GM19395 (cell line): Measurements from ENCODE around the gene LMF2.
"Not testable (repeated sequence)": the region's sequence is repeated elsewhere in the genome, so short reads cannot be mapped to it uniquely, and the experiment has no call there.

Experiments
- ATAC-seq: cut with Tn5 transposase; IDR thresholded peaks from one replicate; pipeline ENCODE4 v1.9.1; 2021; ENCODE audit warnings: mild to moderate bottlenecking, moderate library complexity; ENCODE audit not compliant: unreplicated experiment

LMF2 gene

GRCh38 chr22:50523806-50524675 lies 16.5 kb upstream of the LMF2 start:
- no peak for ATAC-seq

DNA sequence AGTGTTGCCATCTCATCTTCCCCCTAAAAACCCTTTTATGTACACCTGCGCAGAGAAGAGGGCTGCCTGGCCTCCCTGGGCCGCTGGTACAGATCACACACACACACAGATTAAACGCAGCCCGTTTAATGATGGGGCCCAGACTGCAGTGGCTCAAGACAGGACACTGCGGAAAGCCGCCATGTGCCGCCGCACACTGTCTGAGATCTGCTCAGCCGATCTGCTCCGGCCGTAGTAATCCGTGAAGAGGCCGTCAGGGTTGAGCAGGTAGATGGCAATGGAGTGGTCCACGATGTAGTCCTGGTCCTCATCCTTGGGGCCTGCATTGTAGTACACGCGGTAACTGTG lies 15.9 kb upstream of the LMF2 start:
- ATAC-seq: no peak

DNA sequence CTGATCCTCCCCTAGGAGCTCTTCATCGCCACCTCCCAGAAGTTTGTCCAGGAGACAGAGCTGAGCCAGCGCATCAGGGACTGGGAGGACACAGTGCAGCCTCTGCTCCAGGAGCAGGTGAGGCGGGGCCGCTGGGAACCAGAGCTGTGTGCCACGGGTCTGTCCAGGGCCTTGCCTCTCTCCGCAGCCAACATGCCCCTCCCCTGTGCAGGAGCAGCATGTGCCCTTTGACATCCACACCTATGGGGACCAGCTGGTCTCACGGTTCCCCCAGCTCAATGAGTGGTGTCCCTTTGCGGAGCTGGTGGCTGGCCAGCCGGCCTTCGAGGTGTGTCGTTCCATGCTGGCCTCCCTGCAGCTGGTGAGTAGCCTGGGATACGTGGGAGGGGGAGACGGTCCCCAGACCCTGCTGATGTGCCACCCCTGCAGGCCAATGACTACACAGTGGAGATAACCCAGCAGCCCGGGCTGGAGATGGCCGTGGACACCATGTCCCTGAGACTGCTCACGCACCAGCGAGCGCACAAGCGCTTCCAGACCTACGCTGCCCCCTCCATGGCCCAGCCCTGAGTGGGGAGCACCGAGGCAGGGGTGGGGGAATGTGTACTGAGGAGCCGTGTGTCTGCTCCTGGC lies 15.4 kb upstream of the LMF2 start:
- no peak for ATAC-seq

DNA sequence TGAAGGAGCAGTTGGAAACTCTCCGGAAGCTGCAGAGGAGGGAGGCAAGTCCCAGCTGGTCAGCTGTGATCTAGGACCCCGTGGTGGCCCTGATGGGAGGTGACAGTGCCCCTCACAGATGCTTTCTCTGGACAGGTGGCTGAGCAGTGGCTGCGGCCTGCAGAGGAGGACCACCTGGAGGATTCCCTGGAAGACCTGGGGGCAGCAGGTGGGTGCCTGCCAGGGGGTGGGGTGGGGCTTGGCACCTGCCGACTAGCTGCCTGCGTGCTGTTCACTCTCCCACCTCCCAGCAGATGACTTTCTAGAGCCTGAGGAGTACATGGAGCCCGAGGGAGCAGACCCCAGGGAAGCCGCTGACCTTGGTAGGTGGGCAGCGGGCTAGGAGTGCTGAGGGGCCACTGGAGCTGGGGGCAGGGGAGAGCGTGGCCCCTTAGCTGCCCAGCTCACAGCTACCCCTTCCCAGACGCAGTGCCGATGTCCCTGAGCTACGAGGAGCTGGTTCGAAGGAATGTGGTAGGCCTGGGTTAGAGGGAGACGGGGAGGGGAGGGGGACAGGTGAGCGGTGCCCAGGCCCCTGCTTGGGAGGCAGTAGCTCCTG lies 14.8 kb upstream of the LMF2 start:
- ATAC-seq: no peak

DNA sequence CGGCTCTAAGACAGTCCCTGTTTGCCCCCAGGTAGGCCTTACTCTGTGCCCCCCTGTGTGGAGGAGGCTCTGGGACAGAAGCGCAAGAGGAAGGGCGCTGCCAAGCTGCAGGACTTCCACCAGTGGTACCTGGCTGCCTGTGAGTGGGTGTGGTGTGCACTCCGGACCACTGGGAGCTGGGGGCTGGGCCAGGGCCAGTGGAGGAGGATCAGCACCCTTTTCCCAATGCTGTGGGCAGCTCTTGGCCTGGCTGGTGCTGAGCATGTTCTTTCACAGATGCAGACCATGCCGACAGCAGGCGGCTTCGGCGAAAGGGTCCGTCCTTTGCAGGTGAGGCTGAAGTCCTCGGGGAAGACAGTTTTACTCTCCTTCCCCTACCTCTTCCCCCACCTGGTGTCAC lies 14.2 kb upstream of the LMF2 start:
- ATAC-seq: no peak

DNA sequence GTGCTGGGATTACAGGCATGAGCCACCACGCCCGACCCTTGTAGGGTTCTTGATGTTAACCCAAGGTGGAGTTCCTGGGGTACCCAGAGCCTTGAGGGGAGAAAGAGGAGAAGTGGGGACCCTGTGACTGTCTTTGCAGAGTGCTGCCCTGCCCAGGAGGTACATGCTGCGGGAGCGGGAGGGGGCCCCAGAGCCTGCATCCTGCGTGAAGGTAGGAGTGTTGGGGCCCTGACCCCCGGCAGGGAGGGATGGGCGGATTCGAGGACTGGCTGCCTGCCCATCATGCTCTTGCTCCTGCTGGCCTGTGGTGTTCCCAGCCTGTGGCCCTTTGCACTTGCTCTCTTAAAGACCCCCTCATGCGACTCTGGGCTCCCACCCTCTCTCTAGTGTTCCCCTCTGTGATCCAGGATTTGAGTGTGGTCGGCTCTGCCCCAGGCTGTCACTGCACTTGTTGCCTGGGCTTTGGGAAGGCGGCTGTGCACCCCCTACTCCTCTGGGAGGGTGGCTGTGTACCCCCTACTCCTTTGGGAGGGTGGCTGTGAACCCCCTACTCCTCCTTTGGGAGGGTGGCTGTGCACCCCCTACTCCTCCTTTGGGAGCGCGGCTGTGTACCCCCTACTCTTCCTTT lies 13.4 kb upstream of the LMF2 start:
- no peak for ATAC-seq

- not testable (repeated sequence) for ATAC-seq
Observed at GRCh38 chr22:50520184-50520583, 12.7 kb upstream of the LMF2 start.

- no peak for ATAC-seq
Observed at GRCh38 chr22:50519151-50519550, 11.6 kb upstream of the LMF2 start.

GRCh38 chr22:50518606-50519005 lies 11.1 kb upstream of the LMF2 start:
- no peak for ATAC-seq

- ATAC-seq: no peak
Observed at GRCh38 chr22:50517495-50518260, 10.2 kb upstream of the LMF2 start.

GRCh38 chr22:50516891-50517290 lies 9.4 kb upstream of the LMF2 start:
- ATAC-seq: no peak

DNA sequence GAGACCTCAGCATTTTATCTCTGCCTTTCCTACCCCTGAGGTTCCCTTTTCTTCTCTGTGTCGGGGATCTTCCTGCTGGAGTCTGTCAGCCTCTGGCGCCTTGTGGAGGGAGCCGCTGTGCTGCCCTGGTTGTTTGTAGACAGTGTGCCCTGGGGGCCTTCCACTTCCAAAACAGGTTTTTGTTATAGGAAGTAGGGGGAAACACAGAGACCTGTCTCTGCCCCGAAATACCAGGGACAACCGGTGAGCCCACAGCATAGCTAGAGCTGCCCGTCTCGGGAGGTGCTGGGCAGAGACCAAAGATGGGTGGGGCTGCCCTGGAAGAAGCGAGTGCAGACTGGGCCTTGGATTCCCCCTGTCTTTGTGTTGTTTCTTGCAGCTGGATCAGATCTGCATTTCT lies 8.6 kb upstream of the LMF2 start:
- ATAC-seq: no peak

- no peak for ATAC-seq
Observed at GRCh38 chr22:50513175-50513574, 5.7 kb upstream of the LMF2 start.

GRCh38 chr22:50508897-50509296 lies 1.4 kb upstream of the LMF2 start:
- no peak for ATAC-seq

DNA sequence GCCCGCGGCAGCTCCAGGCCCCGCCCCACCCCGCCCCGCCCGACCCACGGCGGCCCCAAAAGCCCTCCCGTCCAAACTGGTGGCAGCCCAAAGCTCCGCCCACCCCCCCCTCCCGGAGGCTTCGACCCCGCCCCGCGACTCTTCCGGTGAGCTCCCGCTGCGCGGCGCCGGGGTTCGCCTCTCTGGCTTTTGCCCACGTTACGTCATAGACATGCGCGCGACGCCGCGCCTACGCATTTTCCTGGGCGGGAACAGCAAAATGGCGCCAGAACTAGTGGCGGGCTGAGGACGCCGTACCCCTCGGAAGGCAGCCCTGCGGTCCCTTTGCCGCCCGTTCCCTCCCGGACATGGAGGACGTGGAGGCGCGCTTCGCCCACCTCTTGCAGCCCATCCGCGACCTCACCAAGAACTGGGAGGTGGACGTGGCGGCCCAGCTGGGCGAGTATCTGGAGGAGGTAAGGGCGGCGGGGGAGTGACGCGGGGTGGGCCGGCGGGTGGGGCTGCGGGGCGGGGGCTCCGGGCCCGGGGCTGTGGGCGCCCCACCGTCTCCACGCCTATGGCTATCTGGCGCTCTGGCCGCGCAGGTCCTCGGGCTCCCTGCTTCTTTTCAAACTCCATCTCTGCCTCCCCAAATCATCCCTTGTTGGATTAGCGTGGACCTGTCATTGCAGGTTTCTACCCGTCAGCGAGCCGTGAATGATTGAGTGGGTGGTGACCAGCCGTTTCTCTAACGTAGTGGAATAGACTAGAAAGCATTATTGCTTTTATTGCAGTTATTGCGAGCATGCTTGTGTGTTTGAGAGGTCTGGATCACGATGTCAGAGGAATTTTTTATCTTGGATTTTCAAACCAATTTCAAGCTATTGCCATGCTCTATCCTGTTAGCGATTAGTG lies 736 bp upstream of the LMF2 start, which contains the start of gene NCAPH2:
NCAPH2 (plus strand) TSS at position 234 of the 894 bp plus-strand sequence; CDS start at position 348, 114 bp downstream.
- ATAC-seq: peak; percentile 62

DNA sequence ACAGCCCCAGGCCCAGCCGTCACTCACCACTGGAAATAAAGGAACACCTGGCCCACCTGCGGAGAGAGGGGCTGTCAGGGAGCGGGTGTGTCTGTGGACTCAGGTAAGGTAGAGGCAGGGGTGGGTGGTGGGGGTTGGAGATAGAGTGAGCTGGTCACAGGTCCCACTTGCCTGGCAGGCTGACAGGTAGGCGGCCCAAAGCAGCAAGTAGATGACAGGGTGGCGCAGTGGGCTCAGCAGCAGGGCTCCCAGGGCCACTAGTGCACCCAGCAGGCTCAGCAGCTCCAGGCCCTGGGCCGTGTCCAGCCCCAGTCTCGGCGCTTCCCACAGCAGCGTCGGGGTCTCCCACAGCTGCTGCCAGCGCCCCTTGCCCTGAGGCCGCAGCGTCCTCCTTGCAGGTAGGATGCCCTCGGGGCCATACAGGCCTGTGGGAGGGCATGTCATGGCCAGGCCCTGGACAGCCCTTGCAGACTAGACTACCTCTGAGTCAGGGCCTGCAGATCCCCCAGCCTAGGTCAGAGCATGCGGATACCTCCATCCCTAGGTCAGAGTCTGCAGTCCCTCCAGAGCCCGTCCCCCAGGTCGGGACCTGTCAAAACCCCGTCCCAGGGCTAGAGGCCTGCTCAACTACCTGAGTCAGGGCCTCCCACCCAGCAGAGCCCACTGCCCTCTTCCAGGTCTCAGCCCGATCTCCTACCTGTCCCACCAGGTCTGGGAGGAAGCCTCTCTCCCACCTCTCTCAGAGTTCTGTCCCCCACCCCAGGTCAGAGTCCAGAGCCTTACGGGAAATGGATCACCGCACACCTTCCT lies 686 bp downstream of the LMF2 start:
- ATAC-seq: no peak

DNA sequence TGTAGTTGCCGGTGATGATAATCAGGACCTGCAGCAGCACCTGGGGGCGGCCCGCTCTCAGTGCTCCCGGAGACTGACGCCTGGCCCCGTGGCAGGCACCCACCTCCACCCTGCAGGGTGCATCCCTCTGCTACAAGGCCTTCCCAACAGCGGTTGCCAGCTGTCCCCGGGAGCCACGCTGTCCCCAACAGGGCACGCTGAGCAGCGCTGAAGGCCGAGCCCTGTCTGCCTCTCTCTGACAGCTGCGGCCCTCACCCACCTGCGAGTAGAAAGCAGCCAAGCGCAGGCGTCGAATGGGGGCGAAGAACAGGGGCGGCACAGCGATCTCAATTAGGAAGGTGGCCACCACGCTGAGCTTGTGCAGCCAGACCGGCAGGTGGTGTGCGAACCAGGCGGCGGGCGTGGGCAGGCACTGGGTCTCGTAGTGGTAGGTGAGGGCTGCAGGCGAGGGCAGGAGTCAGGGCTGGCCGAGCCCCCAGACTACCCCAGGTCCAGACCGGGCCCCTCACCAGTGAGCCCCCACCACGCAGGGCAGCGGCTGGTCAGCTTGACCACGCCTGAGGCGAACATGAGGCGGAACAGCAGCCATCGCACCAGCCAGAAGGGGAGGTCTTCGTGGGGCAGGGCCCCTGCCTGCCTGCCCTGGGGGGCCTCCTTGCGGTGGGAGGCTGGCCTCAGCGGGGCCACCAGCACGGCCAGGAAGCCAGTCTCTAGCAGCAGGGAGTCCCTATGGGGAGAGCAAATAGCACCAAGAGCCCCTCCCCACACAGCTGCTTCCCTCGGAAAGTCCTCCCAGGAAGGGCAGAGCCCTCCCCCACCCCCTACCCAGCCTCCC lies 1.5 kb downstream of the LMF2 start:
- ATAC-seq: no peak

DNA sequence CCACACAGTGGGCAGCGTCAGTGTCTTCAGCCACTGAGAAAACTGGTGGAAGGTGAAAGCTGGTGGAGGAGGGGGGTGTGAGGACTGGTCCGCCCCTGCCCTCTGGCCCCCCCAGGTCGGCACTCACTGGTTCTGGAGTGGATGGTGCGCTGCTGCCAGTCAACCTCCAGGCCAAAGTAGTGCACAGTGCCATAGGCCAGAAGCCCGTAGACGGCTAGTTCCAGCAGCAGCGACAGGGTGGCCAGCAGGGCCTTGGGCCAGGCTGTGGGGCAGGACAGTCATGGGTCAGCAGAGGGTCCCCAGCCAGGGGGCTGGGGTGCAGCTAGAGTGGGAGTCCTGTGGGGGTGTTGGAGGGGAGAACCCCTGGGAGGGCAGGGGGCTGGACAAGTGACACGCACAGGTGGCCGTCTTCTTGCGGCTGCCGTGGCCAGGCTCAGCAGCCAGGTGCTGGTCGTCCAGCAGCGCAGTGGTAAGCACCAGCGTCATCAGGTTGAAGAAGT lies 2.2 kb downstream of the LMF2 start:
- no peak for ATAC-seq
